ENCODE results near the gene SLC46A1.

SLC46A1 gene

DNA sequence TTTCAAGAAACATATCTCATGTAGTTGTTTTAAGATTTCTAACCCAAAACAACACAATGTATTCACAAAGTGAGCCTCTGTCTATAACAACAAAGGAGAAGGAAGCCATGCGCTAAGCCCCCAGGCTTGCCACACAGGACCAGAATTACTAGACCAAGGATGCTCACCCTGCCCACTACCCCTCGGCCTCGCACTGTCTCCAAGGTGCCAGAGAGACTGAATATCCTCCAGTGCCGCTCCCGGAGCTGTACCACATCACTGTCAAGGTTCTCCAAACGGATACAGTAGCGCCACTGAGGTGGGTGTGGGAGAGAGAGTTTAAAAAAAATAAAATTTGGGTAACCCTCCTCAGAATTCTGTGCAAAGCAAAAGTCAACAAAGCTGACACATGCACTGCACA lies 55.7 kb downstream of the SLC46A1 start:
- no peak for DNase-seq (ENCODE audit: low read depth)

GRCh38 chr17:28348979-28349378 lies 57.0 kb downstream of the SLC46A1 start:
- no peak for DNase-seq (ENCODE audit: low read depth)

DNA sequence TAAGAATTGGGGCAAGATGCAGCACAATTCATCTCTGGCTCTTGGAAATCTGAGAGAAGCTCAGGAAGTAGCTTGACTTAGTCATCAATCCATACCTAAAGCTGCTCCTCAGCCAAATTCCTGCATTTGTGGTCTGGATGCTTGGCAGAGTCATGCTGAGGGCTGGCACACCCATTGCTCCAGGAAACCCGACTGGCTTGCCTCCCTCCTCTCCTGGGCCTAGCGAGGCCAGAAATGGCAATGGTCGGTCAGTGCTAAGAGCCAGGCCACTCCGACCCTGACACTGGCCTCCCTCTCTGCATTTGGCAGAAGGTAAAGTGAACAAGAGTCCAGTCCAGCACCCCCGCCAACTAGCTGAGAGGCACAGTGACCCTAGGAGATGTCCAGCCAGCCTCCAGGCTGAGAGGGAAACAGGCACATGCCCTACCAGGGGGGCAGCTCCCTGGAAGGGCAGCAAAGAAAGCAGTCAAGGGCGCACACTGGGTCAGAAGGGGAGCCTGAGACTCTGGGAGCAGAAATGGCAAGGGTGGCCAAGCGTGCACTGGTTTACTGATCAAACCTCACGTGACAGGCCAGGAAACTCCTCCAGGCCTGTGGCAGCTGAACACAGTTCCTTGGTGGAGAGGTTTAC lies 58.6 kb downstream of the SLC46A1 start:
- DNase-seq (ENCODE audit: low read depth): peak; percentile 95

DNA sequence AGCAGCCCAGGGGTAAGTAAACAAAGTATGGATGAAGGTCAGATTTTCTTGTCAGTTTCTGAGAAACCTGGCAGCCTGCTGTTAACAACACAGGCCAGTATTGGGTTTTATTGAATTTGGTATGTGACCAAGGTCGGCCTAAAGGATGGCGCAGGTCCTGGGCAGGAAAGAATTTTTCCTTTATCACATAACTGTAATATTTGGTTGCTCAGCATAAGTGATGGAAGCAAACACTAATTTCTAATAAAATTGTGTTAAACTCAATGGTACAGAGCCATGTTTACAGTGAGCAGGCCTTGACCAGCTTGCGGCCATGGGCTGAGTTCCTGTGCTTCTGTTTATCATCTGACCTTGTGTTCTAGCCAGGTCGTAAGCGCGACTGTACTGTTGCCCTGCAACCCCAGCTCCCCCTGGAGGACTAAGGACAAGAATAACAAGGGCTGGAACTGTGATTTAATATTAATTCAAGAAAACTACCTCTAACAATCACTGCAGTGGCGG lies 59.2 kb downstream of the SLC46A1 start:
- no peak for DNase-seq (ENCODE audit: low read depth)

DNA sequence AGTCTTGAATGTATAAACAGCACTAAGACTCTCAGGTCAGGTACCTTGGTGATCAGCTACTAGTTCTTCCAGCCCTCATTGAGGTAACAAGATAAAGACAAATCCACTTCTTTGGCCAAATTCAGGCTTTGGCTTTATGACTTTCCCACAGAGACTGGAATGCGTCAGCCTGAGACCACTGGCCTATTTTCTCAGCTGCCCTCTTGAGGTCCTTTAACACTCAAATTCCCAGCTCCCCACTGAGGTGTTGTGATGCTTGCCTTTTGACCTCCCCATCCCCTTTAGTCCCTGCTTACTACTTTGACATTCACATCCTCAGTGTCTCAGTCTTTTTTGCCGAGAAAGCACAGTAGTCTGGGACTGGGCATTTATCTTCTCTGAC lies 59.8 kb downstream of the SLC46A1 start:
- peak; percentile 35 for DNase-seq (ENCODE audit: low read depth)

- DNase-seq (ENCODE audit: low read depth): peak; percentile 20
Observed at GRCh38 chr17:28345419-28346198, 60.4 kb downstream of the SLC46A1 start.
